ENCODE results near the gene PPAN. TPM values are rescaled to one million over a fixed set of nuclear protein-coding genes. Genes with fewer than 3 reads are reported as not detected.

The PPAN gene
- total and polyA plus RNA-seq, 2 experiments from 2014 or later: 15.0 to 26.0 TPM

DNA sequence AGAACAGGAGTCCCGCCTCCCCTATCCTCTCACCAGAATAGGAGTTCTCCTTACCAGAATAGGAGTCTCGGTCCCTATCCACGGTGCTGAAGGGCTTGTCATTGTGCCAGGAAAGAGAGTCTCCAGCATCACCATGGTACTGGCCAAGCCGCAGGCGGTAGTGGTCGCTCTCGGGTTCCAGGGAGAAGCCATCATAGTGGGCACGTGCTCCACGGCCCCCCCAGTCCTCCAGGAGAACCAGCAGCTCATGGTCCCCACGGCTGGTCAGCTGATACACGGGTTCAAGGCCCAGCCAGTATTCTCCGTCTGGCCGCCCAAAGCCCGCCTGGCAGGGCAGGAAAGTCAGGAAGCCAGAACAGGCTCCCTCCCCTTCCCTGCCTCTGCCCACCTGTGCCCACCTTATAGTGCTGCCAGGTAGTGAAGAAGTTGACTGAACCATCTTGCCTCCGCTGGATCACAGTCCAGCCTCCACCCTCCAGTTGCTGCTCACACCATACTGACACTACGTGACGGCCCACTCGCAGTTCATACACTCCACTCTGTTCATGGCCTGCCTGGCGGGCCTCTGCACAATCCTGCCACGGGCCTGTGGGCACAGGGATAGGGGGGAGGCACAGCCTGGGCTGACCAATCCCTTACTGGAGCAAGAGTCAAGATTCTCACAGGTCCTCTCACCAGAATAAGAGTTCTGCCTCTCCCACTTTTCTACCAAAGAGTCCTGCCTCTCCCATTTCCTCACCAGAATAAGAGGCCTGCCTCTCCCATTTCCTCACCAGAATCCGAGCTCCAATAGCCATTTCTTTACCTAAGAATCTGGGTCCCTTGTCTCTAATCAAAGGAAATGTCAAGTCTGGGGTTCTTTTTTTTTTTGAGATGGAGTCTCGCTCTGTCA, 12.6 kb upstream of the PPAN start:
- H3K27ac ChIP-seq: no peak overlapping the region
- no peak overlapping the region for H2AFZ ChIP-seq
- TF ChIP-seq, protein P1, sequence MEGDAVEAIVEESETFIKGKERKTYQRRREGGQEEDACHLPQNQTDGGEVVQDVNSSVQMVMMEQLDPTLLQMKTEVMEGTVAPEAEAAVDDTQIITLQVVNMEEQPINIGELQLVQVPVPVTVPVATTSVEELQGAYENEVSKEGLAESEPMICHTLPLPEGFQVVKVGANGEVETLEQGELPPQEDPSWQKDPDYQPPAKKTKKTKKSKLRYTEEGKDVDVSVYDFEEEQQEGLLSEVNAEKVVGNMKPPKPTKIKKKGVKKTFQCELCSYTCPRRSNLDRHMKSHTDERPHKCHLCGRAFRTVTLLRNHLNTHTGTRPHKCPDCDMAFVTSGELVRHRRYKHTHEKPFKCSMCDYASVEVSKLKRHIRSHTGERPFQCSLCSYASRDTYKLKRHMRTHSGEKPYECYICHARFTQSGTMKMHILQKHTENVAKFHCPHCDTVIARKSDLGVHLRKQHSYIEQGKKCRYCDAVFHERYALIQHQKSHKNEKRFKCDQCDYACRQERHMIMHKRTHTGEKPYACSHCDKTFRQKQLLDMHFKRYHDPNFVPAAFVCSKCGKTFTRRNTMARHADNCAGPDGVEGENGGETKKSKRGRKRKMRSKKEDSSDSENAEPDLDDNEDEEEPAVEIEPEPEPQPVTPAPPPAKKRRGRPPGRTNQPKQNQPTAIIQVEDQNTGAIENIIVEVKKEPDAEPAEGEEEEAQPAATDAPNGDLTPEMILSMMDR (IDR thresholded peaks at IDR 0.05; ENCODE audit: poor library complexity): no peak
- TF ChIP-seq EZH2 (IDR thresholded peaks at IDR 0.05; ENCODE audit: borderline replicate concordance) (no peak), EZH2phosphoT487 (IDR thresholded peaks at IDR 0.05; ENCODE audit: low read depth, severe bottlenecking, unreplicated experiment) (no peak)
- no peaks in the 10 kb centered on the region for H3K79me2 ChIP-seq
- no peak for DNase-seq (ENCODE audit: low spot score)
- H3K4me2 ChIP-seq: no peak overlapping the region
- no peaks in the 10 kb centered on the region for H3K9me2 ChIP-seq (replicated peaks; ENCODE audit: insufficient read depth)
- WGBS (ENCODE audit: low lambda C conversion rate, missing lambda C conversion rate): 90% methylated on average over 22 of the region's 22 CpGs
- H3K9me3 ChIP-seq (ENCODE audit: low read depth): no peaks in the 10 kb centered on the region
- H4K20me1 ChIP-seq (ENCODE audit: insufficient read depth, poor library complexity, severe bottlenecking): no peaks in the 10 kb centered on the region
- no peak overlapping the region for H3K4me3 ChIP-seq
- H3K27me3 ChIP-seq: no peaks in the 10 kb centered on the region
- peaks cover 8% of the 10 kb centered on the region for H3K4me1 ChIP-seq (ENCODE audit: insufficient read depth)
- H3K36me3 ChIP-seq (replicated peaks; ENCODE audit: insufficient read depth, low read depth): no peaks in the 10 kb centered on the region

DNA sequence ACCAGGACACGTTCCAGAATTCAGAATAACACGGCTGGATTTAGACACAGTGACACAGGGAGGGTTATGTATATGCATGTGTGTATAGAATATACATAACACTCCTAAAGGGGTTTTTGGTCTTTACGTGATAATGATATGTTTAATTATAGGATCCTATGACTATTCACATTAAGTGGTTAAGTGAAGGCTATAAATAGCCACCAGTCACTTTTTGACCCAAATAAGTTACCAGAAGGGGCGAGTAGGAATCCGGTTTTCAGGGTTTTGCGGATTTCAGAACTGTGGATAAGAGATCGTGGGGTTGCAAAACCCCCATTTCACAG, 10.6 kb upstream of the PPAN start:
- Histone ChIP-seq H3K4me2 (peak overlapping the region; percentile 73), H3K27ac (peak overlapping the region; percentile 42), H4K20me1 (ENCODE audit: insufficient read depth, poor library complexity, severe bottlenecking) (no peaks in the 10 kb centered on the region), H3K4me3 (no peak overlapping the region), H3K79me2 (no peaks in the 10 kb centered on the region), H2AFZ (peak overlapping the region; percentile 42), H3K36me3 (replicated peaks; ENCODE audit: insufficient read depth, low read depth) (no peaks in the 10 kb centered on the region), H3K4me1 (ENCODE audit: insufficient read depth) (peaks cover 8% of the 10 kb centered on the region), H3K9me2 (replicated peaks; ENCODE audit: insufficient read depth) (no peaks in the 10 kb centered on the region), H3K9me3 (ENCODE audit: low read depth) (no peaks in the 10 kb centered on the region), H3K27me3 (no peaks in the 10 kb centered on the region)
- no peak for DNase-seq (ENCODE audit: low spot score)
- TF ChIP-seq EZH2 (IDR thresholded peaks at IDR 0.05; ENCODE audit: borderline replicate concordance): no peak
- TF ChIP-seq, protein P1 (IDR thresholded peaks at IDR 0.05; ENCODE audit: poor library complexity): no peak
- TF ChIP-seq EZH2phosphoT487 (IDR thresholded peaks at IDR 0.05; ENCODE audit: low read depth, severe bottlenecking, unreplicated experiment): no peak
- 65% methylated on average over 7 of the region's 7 CpGs for WGBS (ENCODE audit: low lambda C conversion rate, missing lambda C conversion rate)

DNA sequence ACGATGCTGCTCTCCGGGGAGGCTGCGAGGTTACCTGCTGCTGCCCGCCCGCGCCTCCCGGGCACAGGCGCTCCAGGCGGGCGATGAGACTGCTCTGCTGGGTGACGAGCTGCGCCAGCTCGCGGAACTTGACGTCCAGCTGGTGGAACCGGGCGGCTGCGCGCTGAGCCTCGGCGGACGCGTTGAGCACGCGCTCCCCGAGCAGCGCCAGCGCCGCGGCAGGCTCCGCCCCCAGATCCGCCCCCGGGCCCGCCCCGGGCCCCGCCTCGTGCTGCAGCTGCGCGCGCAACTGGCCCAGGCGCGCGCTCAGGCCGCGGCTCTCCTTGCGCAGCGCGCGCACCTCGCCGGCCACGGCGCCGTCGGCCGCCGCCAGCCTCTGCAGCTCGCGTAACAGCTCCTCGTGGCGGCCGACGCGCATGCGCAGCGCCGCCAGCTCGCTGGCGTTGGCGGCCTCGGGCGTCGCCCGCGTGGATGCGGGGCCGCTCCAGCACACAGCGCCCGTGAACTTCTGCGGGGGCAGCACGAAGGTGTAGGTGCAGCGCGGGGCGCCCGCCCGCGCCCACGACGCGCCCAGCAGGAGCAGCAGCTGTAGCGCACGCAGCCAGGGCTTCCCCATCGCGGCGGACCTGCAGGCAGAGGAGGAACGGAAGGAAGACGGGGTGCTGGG, 10.1 kb upstream of the PPAN start:
- H3K4me1 ChIP-seq (ENCODE audit: insufficient read depth): peaks cover 8% of the 10 kb centered on the region
- H3K27me3 ChIP-seq: no peaks in the 10 kb centered on the region
- no peaks in the 10 kb centered on the region for H4K20me1 ChIP-seq (ENCODE audit: insufficient read depth, poor library complexity, severe bottlenecking)
- H3K4me2 ChIP-seq: peak overlapping the region; percentile 97
- peak; percentile 98 for DNase-seq (ENCODE audit: low spot score)
- H3K36me3 ChIP-seq (replicated peaks; ENCODE audit: insufficient read depth, low read depth): no peaks in the 10 kb centered on the region
- TF ChIP-seq, protein P1 (IDR thresholded peaks at IDR 0.05; ENCODE audit: poor library complexity): no peak
- TF ChIP-seq EZH2 (IDR thresholded peaks at IDR 0.05; ENCODE audit: borderline replicate concordance) (no peak), EZH2phosphoT487 (IDR thresholded peaks at IDR 0.05; ENCODE audit: low read depth, severe bottlenecking, unreplicated experiment) (no peak)
- peak overlapping the region; percentile 46 for H3K27ac ChIP-seq
- no peaks in the 10 kb centered on the region for H3K9me3 ChIP-seq (ENCODE audit: low read depth)
- WGBS (ENCODE audit: low lambda C conversion rate, missing lambda C conversion rate): 5% methylated on average over 71 of the region's 97 CpGs
- no peaks in the 10 kb centered on the region for H3K9me2 ChIP-seq (replicated peaks; ENCODE audit: insufficient read depth)
- no peaks in the 10 kb centered on the region for H3K79me2 ChIP-seq
- H3K4me3 ChIP-seq: peak overlapping the region; percentile 39
- H2AFZ ChIP-seq: peak overlapping the region; percentile 98
